GM06990 (cell line): ENCODE results near the gene RHCG.
A peak's percentile ranks its signal among the peaks of the same experiment; 100 is the strongest.
"Not testable (repeated sequence)": the region's sequence is repeated elsewhere in the genome, so short reads cannot be mapped to it uniquely, and the experiment has no call there.

ENCODE experiments used
- DNase-seq: peaks from one replicate; pipeline ENCODE4 v3.0.0-alpha.2; 2011; ENCODE audit not compliant: insufficient read length; ENCODE audit errors: extremely low read depth
- H3K27me3 ChIP-seq: replicated peaks from 2 replicates; pipeline ENCODE4 v1.6.0; 2011; ENCODE audit warnings: low read length; ENCODE audit not compliant: control insufficient read depth, insufficient read depth
- H3K36me3 ChIP-seq: 2 replicates; pipeline ENCODE4 v1.5.1; 2011; ENCODE audit warnings: low read length; ENCODE audit not compliant: control insufficient read depth, insufficient read depth
- H3K4me3 ChIP-seq: replicated peaks from 2 replicates; pipeline ENCODE4 v1.5.1; 2011; ENCODE audit warnings: low read depth, mild to moderate bottlenecking, control low read depth, low read length
- TF ChIP-seq, protein P1 (sequence below): IDR thresholded peaks from 2 replicates; pipeline ENCODE4 v1.5.1; 2011; ENCODE audit warnings: low read length, control low read depth, mild to moderate bottlenecking, inconsistent platforms; ENCODE audit not compliant: insufficient read depth, poor library complexity, severe bottlenecking

RHCG gene

GRCh38 chr15:89475661-89476060 lies 20.7 kb downstream of the RHCG start:
- TF ChIP-seq, protein P1, sequence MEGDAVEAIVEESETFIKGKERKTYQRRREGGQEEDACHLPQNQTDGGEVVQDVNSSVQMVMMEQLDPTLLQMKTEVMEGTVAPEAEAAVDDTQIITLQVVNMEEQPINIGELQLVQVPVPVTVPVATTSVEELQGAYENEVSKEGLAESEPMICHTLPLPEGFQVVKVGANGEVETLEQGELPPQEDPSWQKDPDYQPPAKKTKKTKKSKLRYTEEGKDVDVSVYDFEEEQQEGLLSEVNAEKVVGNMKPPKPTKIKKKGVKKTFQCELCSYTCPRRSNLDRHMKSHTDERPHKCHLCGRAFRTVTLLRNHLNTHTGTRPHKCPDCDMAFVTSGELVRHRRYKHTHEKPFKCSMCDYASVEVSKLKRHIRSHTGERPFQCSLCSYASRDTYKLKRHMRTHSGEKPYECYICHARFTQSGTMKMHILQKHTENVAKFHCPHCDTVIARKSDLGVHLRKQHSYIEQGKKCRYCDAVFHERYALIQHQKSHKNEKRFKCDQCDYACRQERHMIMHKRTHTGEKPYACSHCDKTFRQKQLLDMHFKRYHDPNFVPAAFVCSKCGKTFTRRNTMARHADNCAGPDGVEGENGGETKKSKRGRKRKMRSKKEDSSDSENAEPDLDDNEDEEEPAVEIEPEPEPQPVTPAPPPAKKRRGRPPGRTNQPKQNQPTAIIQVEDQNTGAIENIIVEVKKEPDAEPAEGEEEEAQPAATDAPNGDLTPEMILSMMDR = no peak
- no peak overlapping the region for H3K4me3 ChIP-seq
- no peak for DNase-seq
- H3K27me3 ChIP-seq = no peaks in the 10 kb centered on the region; the same call in 1 of the 2 replicates
- H3K36me3 ChIP-seq = no peaks in the 10 kb centered on the region

DNA sequence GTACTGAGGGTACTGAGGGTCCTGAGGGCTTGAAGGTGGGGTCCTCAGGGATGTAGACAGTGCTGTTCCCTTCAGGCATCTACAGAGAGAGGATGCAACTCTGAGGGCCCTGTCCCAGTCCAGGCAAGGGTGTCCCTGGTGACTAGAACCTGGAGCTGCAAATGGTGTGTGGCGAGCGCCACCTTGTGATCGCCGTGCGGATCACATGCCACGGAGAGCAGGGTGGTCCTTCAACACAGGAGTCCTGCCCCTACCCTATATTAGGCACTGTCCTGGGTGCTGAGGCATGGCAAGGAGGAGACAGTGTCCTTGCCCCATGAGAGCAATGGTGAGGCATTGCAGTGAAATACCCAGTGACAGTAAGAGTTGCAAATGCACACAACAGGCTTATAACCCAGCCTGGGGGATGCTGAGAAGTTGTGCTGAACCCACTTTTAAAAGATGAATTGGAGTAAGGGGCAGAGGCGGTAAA lies 23.6 kb downstream of the RHCG start:
- Histone ChIP-seq H3K36me3 (no peaks in the 10 kb centered on the region), H3K4me3 (no peak overlapping the region), H3K27me3 (no peaks in the 10 kb centered on the region)
- peak; percentile 64 for DNase-seq
- TF ChIP-seq, protein P1 = peak; percentile 87

- Histone ChIP-seq H3K4me3 (no peak overlapping the region), H3K36me3 (no peaks in the 10 kb centered on the region), H3K27me3 (no peaks in the 10 kb centered on the region)
- DNase-seq = no peak
- TF ChIP-seq, protein P1 = no peak
These were observed 26.8 kb downstream of the RHCG start for GRCh38 chr15:89469426-89470096.

- DNase-seq, H3K36me3 ChIP-seq, H3K27me3 ChIP-seq, H3K4me3 ChIP-seq: not testable (repeated sequence)
These were observed 27.6 kb downstream of the RHCG start for GRCh38 chr15:89468813-89469212.

- Histone ChIP-seq H3K27me3 (no peaks in the 10 kb centered on the region), H3K36me3 (no peaks in the 10 kb centered on the region), H3K4me3 (no peak overlapping the region)
- no peak for DNase-seq
- TF ChIP-seq, protein P1 = no peak
These were observed 33.3 kb downstream of the RHCG start for GRCh38 chr15:89463113-89463512.

- Histone ChIP-seq H3K4me3 (no peak overlapping the region), H3K27me3 (no peaks in the 10 kb centered on the region), H3K36me3 (no peaks in the 10 kb centered on the region)
- TF ChIP-seq, protein P1 = no peak
- DNase-seq = no peak
These were observed 34.0 kb downstream of the RHCG start for GRCh38 chr15:89462198-89462912.
